Epithelial cell of esophagus (primary cell): Measurements from ENCODE around the gene SLC35G3.

ENCODE experiments used
- DNase-seq: peaks from one replicate; pipeline ENCODE4 v3.0.0; 2010; ENCODE audit warnings: low read depth
- H3K4me3 ChIP-seq: 2 replicates; pipeline ENCODE4 v1.5.1; 2011; ENCODE audit warnings: mild to moderate bottlenecking, low read length, control low read depth
- CTCF ChIP-seq: IDR thresholded peaks from 2 replicates; pipeline ENCODE4 v1.5.1; 2011; ENCODE audit warnings: low read depth, mild to moderate bottlenecking, low read length, control low read depth, inconsistent platforms; ENCODE audit not compliant: insufficient read depth; ENCODE audit errors: missing control alignments

The SLC35G3 gene

GRCh38 chr17:35222452-35222851, 28.3 kb upstream of the SLC35G3 start:
- H3K4me3 ChIP-seq: no peak overlapping the region
- DNase-seq: no peak
- no peak for TF ChIP-seq CTCF

- no peak for DNase-seq
- TF ChIP-seq CTCF: no peak
- no peak overlapping the region for H3K4me3 ChIP-seq
Observed at GRCh38 chr17:35218915-35219314, 24.7 kb upstream of the SLC35G3 start.

DNA sequence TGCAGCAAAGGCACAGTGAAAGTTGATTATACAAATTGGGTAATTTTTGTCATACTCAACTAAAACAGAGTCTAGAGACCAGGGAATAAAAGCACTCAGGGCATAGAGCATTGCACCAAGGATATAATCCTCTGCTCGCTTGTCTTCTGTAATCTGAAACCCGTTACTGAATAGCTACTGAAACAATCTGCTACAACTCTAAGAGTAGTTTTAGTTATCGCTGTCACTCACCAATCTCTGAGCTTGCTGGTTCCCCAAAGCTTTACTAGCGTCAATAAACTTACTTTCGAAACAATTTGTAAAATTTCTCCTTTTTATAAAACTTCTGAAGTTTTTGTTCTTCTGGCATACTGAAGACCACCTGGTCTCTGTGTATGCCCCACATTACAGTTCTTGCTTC, 22.9 kb upstream of the SLC35G3 start:
- no peak for TF ChIP-seq CTCF
- H3K4me3 ChIP-seq: no peak overlapping the region
- no peak for DNase-seq

DNA sequence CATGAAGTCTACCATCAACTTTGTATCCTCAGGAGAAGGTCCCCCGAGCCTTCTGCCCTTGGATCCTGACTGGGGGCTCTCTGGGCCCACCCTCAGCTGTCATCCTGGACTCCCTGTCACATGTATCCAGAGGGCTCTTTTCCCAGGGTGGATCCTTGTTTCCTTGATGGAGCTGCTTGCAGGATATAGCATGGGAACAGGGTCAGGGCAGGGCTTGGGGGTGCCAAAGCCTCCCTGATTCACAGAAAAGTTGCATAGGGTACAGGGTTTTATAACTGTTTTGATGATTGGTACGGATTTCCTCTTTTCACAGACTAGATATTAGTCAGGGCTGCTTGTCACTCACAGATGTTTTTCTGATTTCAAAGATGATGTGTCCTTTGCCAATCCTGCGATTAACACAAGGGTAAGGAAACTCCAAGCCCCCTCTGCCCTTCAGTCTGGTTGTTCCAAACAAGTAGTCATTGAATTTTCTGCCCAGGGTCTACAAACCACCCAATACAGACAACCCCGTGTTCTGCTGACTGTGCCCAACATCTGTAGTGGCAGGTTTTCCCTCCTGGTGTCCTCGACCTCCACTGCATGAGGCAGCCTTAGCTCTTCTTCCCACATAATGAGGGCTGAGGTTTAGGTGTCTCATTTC, 20.6 kb upstream of the SLC35G3 start:
- H3K4me3 ChIP-seq: no peak overlapping the region
- DNase-seq: no peak
- TF ChIP-seq CTCF: no peak

GRCh38 chr17:35214192-35214591, 20.0 kb upstream of the SLC35G3 start:
- no peak for DNase-seq
- no peak for TF ChIP-seq CTCF
- H3K4me3 ChIP-seq: no peak overlapping the region

- TF ChIP-seq CTCF: no peak
- H3K4me3 ChIP-seq: no peak overlapping the region
- no peak for DNase-seq
Observed at GRCh38 chr17:35213412-35213940, 19.3 kb upstream of the SLC35G3 start.

DNA sequence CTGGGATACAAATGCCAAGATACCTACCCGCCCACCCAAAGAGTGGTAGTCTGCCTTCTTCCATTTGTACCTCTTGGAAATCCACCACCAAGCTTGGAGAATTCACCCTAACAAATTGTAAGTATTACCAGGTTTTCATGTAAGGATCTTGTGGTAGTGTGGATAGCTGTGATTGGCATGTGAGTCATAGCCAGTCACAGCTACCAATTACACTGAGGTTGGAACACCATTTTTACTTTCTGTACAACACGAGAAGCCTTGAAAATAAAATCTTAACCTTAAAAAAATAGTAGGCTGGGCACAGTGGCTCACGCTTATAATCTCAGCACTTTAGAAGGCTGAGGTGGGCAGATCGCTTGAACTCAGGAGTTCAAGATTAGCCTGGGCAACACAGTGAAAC, 18.5 kb upstream of the SLC35G3 start:
- no peak for TF ChIP-seq CTCF
- H3K4me3 ChIP-seq: no peak overlapping the region
- DNase-seq: no peak
